Right atrium auricular region (tissue), 2 donors: ENCODE measurements around the gene MAP4K1. TPM values are rescaled to one million over a fixed set of nuclear protein-coding genes. Genes with fewer than 3 reads are reported as not detected.

Source experiments
- DNase-seq: peaks from one replicate; pipeline ENCODE4 v3.0.0-alpha.2; 2019; ENCODE audit warnings: low spot score
- H3K27ac ChIP-seq, 2 donors: fragments of 200-600 bp; sonication (generic); 1 replicate in 1 of 2; 2 replicates in 1 of 2; pipeline ENCODE4 v1.5.1; 2016 to 2019
- H3K27me3 ChIP-seq, 2 donors: fragments of 200-600 bp; sonication (generic); one replicate each; pipeline versions ENCODE4 v1.5.1 to v1.6.0; 2017 to 2019
- H3K36me3 ChIP-seq: fragments of 200-600 bp; sonication (generic); one replicate; pipeline ENCODE4 v1.5.1; 2016
- H3K4me1 ChIP-seq, 2 donors: fragments of 200-600 bp; sonication (generic); one replicate each; pipeline versions ENCODE4 v1.5.1 to v1.6.0; 2017 to 2019
- H3K4me3 ChIP-seq, 2 donors: fragments of 200-600 bp; sonication (generic); 1 replicate in 1 of 2; 2 replicates in 1 of 2; pipeline ENCODE4 v1.5.1; 2017 to 2019; ENCODE audit warnings: mild to moderate bottlenecking in 1 of 2, moderate library complexity in 1 of 2
- H3K9me3 ChIP-seq, 2 donors: fragments of 200-600 bp; sonication (generic); one replicate each; pipeline ENCODE4 v1.5.1; 2019
- CTCF ChIP-seq, 2 donors: fragments of 200-600 bp; sonication (generic); IDR thresholded peaks; one replicate each; pipeline ENCODE4 v1.5.1; 2019; ENCODE audit warnings: antibody characterized with exemption in 2 of 2
- total RNA-seq, 2 donors: library from RNA; depleted of rRNA; stranded (reverse); fragments of >200 nt; gene quantifications; one replicate each; pipeline ENCODE4 v1.1.0, GENCODE V29; 2016

MAP4K1 gene
- total RNA-seq, 2 donors from 2014 or later, result 0.83 to 4.2 TPM

DNA sequence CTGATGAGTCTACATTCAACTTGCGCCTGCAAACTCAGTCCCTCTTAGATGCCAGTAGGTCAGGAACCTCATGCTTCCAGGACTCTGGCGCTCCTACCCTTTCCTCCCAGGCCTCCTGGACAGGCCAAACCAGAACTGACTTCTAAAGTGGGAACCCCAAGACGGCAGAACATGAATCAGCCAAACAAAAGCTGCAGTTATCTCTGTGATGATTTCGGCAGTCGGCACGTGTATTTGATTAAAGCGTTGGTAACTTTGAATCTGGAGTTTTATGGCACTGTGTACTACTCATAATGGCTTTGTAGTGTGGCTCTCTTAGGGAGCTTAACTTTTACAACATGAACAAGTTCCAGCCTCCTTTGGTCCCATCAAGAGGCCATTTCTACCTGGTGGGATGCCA, 43.4 kb upstream of the MAP4K1 start:
- Histone ChIP-seq H3K36me3 (peaks cover 19% of the 10 kb centered on the region), H3K4me3 (no peak overlapping the region), H3K9me3 (no peaks in the 10 kb centered on the region), H3K27me3 (no peaks in the 10 kb centered on the region), H3K27ac (peak overlapping the region; percentile 97 to 98), H3K4me1 (peaks cover 0 to 100% of the 10 kb centered on the region in 2 donors)
- TF ChIP-seq CTCF (IDR thresholded peaks at IDR 0.05), result no peak
- no peak for DNase-seq

DNA sequence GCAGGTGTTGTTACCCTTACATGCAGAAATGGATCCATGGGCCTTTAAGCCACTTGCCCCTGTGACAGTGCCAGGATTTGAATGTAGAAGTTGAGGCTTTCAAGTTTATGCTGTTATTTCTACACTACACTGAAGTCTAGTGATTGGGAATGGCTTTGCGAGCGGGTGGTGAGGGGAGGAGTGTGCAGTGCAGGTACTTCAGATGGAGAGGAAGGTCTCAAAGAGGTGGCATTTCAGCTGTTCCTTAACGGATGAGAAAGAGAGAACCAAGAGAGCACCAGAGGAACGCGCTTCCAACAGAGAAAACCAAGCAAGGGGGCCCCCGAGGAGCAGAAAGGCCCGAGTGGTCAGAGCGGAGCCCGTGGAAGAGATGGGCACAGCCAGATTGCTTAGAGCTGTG, 43.0 kb upstream of the MAP4K1 start:
- H3K27ac ChIP-seq, result peak overlapping the region; percentile 97 to 98
- DNase-seq, result no peak
- no peak for TF ChIP-seq CTCF (IDR thresholded peaks at IDR 0.05)

DNA sequence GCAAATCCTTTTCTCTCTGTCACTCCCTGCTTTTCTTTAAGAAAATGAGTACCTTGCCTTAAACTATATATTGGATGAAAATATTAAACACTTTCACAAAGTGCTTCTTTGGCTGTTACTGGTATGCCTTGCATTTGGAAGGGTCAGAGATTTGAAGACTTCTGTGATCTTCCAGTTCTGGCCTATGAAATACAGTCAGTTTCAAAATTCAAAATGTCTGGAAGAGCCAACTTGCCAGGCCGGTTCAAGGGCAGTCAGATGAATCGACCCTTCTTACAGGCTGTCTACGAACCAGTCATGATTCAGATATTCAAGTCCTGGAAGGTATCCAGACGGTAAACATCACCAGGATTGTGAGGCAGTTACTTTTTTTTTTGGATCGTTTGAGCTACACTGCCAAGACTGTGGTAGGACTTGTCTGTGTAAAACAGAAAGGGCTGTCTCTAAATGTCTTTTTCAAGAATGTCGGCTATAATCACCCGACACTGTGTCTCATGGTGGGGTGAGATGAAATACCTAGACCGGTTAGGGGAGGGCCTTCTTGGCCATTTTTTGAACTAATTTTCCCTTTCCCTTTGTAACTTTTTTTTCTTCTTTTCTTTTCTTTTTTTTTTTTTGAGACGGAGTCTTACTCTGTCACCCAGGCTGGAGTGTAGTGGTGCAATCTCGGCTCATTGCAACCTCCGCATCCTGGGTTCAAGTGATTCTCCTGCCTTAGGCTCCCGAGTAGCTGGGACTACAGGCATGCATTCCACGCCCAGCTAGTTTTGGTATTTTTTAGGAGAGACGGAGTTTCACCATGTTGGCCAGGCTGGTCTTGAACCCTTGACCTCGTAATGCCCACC, 40.9 kb upstream of the MAP4K1 start:
- peaks cover 5 to 100% of the 10 kb centered on the region in 2 donors for H3K4me1 ChIP-seq
- H3K9me3 ChIP-seq, result no peaks in the 10 kb centered on the region
- peak overlapping the region; percentile 97 to 98 for H3K27ac ChIP-seq
- TF ChIP-seq CTCF (IDR thresholded peaks at IDR 0.05), result no peak
- H3K36me3 ChIP-seq, result peaks cover 21% of the 10 kb centered on the region
- H3K4me3 ChIP-seq, result peak overlapping the region in 1 of 2 donors; percentile 26
- no peaks in the 10 kb centered on the region for H3K27me3 ChIP-seq
- DNase-seq, result no peak

More for the DNA sequence above, 43.0 kb upstream of the MAP4K1 start:
- peaks cover 21% of the 10 kb centered on the region for H3K36me3 ChIP-seq
- H3K9me3 ChIP-seq, result no peaks in the 10 kb centered on the region
- H3K4me3 ChIP-seq, result no peak overlapping the region
- peaks cover 0 to 100% of the 10 kb centered on the region in 2 donors for H3K4me1 ChIP-seq
- H3K27me3 ChIP-seq, result no peaks in the 10 kb centered on the region

DNA sequence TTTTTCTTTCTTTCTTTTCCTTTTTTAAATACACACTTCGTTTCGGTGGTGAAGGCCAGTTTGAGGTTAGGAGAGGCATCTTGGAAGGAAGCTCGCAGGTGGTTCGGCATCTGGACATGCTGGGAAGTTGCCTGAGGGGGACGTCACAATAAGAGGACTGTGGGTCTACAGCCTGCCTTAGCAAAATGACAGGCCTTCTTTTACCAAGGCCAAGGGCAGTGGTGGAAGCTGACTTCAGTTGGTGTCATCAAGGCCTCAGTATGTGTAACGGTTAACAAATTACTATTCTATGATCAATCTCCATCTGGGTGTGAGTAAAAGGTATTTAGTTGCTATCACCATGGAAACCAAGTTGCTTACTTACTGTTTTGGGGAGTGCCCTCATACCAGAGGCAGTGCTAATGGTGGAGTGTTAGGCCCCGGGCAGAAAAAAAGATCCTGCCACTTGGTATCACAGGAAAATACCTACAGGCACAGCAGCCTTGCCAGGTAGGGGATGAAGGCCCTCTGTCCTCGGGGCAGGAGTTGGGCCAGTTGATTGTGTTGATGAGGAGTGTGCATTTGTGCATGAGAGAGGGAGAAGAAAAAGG, 40.0 kb upstream of the MAP4K1 start:
- TF ChIP-seq CTCF (IDR thresholded peaks at IDR 0.05), result no peak
- peak overlapping the region; percentile 97 to 98 for H3K27ac ChIP-seq
- no peak for DNase-seq
- H3K9me3 ChIP-seq, result no peaks in the 10 kb centered on the region
- peaks cover 5 to 100% of the 10 kb centered on the region in 2 donors for H3K4me1 ChIP-seq
- H3K27me3 ChIP-seq, result no peaks in the 10 kb centered on the region
- H3K36me3 ChIP-seq, result peaks cover 21% of the 10 kb centered on the region
- no peak overlapping the region for H3K4me3 ChIP-seq

DNA sequence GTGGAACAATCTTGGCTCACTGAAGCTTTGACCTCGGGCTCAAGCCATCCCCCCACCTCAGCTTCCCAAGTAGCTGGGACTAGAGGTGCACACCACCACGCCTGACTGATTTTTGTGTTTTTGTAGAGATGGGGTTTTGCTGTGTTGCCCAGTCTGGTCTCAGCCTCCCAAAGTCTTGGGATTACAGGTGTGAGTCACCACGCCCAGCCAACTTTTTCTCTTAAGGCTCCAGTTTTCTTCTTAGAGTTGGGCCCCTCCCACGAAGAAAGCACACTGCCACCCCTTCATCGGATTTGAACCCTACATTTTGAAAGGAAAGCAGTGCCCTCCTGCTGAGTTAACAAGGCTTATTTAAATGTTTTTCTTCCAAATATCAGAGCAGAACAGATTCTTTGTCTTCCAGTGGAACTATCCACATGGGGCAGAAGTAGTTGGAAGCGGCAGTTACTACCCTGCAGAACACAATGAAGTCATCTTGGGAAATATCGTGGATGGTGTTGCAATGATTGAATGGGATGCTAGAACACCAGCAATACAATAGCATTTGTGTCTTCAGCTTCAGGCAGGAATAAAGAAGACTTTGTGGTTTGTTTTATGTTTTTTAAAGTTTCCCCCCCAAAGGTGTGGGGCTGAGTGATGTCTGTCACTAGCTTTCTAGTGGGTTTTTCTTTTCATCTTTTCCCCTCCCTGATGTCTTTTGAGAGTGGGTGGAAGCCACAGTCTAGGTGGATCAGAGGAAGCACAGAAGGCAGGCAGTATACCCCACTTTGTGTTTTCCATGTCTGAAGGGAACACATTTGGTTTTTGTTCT, 38.6 kb upstream of the MAP4K1 start:
- peak overlapping the region; percentile 97 to 98 for H3K27ac ChIP-seq
- no peak overlapping the region for H3K4me3 ChIP-seq
- no peaks in the 10 kb centered on the region for H3K27me3 ChIP-seq
- TF ChIP-seq CTCF (IDR thresholded peaks at IDR 0.05), result no peak
- peaks cover 5 to 100% of the 10 kb centered on the region in 2 donors for H3K4me1 ChIP-seq
- H3K9me3 ChIP-seq, result no peaks in the 10 kb centered on the region
- DNase-seq, result no peak
- peaks cover 19% of the 10 kb centered on the region for H3K36me3 ChIP-seq
